GM19463 (cell line): ENCODE data around the gene MORF4L1.
"Not testable (repeated sequence)": the region's sequence is repeated elsewhere in the genome, so short reads cannot be mapped to it uniquely, and the experiment has no call there.

Experiments used
- ATAC-seq: cut with Tn5 transposase; IDR thresholded peaks from one replicate; pipeline ENCODE4 v1.9.1; 2021; ENCODE audit warnings: mild to moderate bottlenecking, moderate library complexity; ENCODE audit not compliant: unreplicated experiment

The MORF4L1 gene, protein sequence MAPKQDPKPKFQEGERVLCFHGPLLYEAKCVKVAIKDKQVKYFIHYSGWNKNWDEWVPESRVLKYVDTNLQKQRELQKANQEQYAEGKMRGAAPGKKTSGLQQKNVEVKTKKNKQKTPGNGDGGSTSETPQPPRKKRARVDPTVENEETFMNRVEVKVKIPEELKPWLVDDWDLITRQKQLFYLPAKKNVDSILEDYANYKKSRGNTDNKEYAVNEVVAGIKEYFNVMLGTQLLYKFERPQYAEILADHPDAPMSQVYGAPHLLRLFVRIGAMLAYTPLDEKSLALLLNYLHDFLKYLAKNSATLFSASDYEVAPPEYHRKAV

DNA sequence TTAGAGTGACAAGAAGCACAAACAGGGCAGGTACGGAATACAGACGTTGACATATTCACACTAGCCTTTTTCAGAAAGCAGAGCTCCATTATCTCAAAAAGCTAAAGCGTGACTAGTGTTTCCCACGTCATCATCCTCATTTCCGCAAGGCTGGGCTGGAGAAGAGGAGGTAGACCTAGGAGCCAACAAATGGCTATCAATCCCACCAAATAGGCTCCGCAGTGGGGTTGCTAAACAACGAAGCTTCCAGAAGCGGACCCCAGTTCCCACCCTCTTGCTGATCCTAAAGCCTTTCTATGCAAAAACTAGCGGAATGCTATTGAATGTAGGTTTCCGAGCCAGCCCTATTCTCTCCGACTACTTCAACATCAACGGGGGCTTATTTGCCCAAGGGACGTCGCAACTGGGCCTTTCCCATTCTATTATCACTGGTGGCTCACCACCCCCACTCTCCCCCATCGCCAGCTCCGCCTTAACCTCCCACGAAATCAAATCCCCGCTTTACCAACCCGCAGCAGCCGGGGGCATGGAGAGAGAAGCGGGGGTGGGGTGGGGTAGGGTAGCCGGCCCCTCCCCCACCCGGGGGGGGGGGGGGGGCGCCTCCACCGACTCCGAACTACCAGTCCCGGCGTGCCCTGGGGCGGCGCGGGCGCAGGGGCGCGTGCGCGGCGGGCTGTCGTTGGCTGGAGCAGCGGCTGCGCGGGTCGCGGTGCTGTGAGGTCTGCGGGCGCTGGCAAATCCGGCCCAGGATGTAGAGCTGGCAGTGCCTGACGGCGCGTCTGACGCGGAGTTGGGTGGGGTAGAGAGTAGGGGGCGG is at the start of gene MORF4L1:
MORF4L1 (plus strand) TSS at position 736 of the 817 bp plus-strand sequence. CDS start 128 bp downstream, outside the sequence.
- peak; percentile 85 for ATAC-seq

DNA sequence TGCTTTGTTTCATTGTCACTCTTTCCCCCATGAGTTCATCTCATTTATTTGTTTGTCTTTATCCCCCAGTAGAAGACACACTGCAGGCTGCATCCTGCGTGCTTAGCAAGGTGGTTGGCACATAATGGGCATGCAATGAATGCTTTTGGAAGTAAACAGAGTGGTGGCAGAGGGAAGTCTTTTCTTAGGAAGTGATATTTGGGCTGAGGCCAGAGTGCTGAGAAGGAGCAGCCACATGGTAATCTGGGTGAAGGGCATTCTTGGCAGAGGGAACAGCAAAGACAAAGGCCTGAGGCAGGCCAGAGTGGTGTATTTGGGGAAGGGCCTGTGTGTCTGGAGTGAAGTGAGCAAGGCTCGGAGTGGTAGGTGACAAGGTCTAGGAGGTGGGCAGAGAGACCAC is 43.8 kb upstream of the MORF4L1 start:
- ATAC-seq = no peak

DNA sequence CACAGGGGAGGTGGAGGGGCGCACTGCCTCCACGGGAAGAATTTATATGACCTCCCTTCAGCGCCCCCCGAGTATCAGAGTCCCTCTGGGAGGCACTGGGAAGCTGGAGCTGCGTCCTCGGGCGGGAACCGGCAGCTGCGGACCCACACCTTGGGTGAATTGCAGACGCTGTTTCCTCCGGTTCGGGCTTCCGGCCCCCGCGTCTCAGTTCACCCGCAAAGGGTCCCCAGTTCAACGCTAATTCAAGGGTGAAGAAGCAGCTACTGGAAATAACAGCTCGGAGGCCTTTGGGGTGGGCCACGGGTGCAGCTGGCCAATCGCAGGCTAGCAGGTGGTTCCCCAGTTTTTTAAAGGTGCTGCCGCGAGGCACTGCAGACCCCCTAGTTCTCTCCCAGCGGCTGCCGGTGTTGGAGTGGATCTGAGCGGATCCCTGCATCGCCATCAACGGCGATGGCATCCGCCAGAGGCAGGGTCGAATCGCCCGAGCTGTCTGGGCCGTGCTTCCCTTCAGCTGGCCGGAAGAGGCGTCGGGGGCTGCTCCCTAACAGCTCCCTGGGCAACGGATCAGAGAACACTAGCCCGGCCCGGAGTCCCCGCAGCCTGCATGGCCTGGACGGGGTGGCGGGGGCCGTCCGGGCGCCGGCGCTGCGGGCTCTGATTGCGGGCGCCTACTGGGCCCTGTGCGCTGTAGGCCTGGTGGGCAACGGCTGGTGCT is 42.0 kb upstream of the MORF4L1 start:
- ATAC-seq = no peak

DNA sequence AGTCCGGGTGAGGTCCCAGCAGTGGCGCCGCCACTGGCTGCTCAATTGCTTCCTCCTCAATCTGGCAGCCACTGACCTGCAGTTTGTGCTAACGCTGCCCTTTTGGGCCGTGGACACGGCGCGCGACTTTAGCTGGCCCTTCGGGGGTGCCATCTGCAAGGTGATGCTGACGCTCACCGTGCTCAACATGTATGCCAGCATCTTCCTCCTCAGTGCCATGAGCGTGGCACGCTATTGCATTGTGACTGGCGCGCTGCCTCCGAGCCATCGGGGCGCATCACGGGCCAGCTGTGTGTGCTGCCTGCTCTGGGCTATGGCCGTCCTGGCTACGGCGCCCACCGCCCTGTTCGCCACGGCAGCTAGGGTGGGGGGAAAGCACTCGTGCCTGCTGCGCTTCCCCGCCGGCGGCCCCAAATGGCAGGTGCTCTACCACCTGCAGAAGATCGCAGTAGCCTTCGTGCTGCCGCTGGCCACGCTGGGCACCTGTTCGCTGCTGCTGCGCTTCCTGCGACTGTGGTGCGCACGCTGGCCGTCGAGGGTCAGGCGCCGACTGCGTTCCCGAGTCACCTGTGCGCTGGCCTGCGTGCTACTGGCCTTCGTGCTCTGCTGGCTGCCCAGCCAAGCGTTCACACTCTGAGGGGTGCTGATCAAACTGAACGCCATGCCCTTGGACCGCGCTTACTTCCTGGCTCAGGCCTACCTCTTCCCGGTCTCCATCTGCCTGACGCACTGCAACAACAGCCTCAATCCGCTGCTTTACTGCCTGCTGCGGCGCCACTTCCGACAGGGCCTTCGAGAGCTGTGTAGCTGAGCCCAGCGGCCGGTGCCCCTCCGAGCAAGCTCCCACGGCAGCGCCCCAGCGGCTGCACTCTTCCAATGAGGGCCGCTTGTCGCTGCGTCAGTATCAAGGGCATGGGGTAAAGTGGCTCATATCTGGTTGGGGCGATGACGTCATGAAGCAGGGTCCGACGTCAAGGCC is 41.2 kb upstream of the MORF4L1 start:
- no peak for ATAC-seq

DNA sequence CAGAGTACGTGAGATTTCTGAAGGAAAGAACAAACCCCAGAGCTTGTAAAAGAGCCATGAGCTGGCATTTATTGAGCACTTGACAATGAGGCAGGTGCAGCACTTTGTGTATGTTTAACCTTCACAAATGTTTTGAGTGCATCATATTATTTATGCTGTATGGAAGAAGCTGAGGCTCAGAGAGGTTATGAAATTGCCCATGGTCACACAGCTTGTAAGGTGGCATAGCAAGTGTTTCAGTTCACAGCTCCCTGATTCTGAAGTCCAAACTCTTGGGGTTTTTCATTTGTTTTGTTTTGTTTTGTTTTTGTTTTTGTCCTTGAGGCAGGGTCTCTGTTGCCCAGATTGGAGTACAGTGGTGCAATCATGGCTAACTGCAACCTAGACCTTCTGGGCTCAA is 36.4 kb upstream of the MORF4L1 start:
- ATAC-seq = no peak

DNA sequence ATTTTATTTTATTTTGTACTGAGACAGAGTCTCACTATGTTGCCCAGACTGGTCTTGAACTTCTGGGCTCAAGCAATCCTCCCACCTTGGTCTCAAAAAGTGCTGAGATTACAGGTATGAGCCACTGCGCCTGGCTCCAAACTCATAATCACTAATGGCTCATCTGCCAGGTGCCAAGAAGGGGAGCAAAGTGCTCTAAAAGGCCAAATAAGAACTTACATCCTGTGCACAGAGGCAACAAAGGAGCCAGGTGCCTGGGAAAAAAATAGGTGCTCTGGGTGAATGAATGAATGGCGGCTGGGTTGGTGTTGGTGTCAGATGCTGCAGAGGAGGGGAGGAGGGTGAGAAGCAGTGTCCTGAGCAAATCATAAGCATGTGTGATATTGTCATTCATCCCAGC is 35.6 kb upstream of the MORF4L1 start:
- ATAC-seq = no peak

DNA sequence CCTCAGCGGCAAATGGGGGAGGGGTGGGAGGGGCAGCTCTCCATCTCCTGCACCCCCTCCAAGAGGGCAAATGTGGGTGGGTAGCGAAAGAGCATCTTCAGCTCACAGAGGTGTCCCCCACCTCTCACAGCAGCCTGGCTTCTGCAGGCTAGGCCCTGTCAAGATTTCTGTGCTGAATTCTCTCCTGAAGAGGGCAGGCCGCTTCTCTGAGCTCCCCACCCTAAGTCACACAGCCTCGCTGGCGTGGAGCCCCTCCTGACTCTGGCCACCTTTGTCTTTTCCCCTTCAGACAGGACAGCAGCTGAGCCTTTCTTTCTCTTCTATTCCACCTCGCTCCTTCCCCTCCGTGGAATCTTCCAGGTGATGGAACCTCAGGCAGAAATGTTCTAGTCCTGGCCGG is 35.1 kb upstream of the MORF4L1 start:
- ATAC-seq = no peak

DNA sequence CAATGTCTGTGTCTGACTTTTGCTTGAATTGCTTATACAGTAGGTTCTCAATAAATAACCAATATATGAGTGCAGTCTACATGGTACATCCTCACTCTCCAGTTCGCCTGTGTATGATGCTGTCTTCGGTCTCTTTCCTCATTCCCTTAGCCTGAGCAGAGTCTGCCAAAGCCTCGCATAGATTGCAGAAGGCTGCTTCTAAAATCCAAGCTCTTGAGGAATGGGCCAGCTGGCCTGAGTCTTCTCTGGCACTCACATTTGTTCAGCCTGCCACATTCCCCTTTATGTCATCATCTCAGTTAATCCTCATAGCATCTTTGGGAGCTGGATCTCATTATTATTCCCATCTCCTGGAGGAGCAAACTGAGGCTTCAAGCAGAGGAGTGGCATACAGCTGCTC is 34.2 kb upstream of the MORF4L1 start:
- no peak for ATAC-seq

DNA sequence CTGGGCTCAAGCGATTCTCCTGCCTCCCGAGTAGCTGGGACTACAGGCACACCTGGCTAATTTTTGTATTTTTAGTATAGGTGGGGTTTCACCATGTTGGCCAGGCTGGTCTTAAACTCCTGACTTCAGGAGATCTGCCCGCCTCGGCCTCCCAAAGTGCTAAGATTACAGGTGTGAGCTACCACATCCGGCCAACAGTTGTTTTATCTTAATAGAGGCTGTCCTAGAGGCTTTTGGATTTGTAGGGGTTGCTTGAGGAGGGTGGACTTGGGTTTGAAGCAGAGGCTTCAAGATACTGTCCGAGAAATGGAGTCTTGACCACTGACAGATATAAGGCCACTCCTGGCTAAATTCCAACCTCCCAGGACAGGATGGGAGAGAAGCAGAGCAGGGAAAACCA is 33.5 kb upstream of the MORF4L1 start:
- not testable (repeated sequence) for ATAC-seq

DNA sequence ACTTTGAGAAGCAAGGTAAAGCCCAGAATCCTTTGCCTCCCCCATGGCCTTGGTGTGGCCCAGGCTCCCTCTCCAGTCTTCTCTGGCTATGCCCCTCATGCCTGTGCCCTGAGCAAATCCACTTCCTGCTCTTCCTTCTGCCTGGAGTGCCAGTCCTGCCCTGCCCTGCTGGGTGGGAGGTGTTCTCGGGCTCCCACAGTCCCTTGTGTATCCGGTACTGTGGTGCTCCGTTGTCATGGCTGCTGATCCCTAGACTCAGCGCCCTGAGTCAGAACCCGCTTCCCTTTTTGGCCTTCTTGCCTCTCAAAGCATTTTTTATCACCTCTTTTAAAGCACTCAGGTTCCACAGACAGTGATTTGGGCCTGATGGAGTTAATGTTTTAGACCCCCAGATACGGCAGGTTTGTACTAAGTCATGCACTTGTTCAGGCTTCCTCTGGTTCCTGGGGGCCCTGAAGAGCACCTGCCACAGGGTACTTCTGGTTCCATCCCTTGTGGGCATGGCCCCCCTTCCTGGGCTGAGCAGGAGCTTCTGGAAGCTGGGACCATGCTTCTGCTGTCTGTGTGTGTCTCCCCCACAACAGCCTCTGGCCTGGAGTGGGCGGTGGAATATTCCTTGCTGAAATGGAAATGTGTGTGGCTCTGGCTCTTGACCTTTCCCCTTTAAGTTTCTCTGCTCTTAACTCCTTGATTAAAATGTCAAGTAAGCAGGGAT is 31.9 kb upstream of the MORF4L1 start:
- no peak for ATAC-seq

DNA sequence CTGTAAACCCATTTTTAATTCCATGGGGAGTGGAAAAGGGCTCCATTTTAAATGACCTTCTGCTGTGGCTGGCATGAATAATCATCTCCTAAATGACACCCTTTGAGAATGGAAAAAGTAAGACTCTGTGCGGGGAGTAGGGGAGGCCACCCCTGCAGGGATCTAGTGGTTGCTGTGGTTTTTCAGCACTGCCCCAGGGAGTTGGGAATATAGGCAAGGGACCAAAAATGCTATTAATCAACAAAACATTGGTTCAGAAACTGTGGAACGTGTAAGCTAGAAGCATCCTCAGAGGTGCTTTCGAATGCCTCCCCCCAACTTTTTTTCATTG is 31.3 kb upstream of the MORF4L1 start:
- no peak for ATAC-seq

DNA sequence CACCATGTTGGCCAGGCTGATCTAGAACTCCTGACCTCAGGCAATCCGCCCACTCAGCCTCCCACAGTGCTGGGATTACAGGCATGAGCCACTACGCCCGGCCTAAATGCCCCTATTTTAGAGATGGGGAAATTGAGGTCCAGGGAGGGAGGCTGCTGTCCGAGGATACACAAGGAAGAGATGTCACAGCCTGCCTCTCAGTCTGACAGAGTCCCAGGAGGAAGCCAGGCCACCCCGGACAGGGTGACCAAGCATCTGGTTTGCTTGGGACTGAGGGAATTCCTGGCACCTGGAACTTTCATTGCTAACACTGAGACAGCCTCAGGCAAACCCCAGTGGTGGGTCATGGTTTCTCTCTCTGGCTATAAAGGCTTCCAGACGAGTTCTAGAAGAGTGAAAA is 30.8 kb upstream of the MORF4L1 start:
- ATAC-seq = no peak

DNA sequence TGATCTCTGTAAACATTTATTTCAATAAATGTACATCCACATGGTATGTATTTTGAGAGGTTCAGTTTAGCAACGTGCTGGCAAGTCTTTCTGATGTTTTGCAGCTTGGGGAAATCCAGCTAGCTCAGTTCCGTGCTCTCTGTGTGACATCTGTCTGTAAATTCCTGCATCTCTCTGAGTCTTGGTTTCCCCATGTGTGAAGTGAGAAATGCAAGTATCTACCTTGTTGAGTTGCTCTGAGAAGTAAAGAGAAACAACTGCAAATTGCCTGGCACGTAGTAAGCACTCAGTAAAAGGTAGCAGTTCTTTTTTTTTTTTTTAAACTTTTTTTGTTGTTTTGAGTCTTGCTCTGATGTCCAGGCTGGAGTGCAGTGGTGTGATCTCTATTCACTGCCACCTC is 30.2 kb upstream of the MORF4L1 start:
- ATAC-seq = no peak

DNA sequence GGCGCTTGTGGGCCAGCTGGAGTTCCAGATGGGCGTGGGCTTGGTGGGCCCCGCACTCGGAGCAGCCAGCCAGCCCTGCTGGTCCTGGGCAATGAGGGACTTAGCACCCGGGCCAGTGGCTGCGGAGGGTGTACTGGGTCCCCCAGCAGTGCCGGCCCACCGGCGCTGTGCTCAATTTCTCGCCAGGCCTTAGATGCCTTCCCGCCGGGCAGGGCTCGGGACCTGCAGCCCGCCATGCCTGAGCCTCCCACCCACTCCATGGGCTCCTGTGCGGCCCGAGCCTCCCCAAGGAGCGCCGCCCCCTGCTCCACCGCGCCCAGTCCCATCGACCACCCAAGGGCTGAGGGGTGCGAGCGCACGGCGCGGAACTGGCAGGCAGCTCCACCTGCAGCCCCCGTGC is 25.8 kb upstream of the MORF4L1 start:
- not testable (repeated sequence) for ATAC-seq

DNA sequence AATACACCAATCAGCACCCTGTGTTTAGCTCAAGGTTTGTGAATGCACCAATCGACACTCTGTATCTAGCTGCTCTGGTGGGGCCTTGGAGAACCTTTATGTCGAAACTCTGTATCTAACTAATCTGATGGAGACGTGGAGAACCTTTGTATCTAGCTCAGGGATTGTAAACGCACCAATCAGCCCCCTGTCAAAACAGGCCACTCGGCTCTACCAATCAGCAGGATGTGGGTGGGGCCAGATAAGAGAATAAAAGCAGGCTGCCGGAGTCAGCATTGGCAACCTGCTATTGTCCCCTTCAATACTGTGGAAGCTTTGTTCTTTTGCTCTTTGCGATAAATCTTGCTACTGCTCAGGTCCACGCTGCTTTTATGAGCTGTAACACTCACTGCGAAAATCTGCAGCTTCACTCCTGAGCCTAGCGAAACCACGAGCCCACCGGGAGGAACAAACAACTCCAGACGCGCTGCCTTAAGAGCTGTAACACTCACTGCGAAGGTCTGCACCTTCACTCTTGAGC is 25.2 kb upstream of the MORF4L1 start:
- ATAC-seq = not testable (repeated sequence)

DNA sequence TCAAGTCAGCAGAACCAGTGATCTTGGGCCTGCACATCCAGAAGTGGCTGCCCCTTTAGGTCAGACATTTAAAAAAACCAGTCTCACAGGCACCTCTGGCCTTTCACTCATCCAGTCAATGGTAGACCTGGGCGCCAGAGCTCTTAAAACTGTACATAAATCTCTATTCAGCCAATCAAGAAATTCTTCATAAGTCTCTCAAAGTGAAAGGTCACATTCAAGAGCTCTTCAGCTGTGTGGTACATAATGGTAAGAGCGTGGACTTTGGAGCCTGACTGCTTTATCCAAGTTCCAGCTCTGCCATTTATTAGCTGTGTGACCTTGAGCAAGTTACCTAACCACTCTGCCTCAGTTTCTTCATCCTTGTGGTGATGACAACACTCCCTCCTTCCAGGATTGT is 22.3 kb upstream of the MORF4L1 start:
- ATAC-seq = no peak

DNA sequence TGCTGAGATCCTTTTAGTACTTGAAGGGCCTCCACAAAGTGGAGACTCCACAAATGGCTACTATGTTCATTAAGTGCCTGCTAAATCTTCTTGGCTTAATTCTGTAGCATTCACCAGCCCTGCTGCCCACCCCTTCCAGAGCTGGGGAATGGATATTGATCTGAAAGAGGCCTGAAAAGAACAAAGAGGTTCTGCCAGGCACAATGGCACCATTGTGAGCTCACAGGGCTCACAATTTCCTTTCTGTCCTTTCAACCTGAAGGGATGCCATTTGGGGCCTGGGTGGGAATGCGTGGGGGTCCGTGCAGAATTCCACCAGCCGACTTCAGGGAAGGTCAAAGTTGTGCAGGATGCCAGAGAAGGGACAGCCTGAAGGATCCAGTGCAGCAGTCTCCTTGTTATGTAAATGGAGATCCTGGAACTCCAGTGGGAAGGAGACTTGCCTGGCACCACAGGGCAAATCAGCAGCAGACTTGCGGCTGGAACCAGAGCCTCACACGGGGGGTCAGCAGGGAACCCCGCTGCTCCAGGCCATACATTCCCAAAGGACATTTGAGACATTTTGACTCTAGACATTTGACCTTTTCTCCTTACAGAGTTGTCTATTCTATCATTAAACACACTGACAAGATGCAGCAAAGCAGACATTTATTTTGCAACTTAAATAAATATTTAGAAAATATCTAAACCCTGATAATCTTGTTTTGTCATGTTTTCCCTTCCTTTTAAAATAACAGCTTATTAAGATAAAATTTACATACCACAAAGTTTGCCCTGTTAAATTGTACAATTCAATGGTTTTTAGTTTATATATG is 21.5 kb upstream of the MORF4L1 start:
- ATAC-seq = no peak

DNA sequence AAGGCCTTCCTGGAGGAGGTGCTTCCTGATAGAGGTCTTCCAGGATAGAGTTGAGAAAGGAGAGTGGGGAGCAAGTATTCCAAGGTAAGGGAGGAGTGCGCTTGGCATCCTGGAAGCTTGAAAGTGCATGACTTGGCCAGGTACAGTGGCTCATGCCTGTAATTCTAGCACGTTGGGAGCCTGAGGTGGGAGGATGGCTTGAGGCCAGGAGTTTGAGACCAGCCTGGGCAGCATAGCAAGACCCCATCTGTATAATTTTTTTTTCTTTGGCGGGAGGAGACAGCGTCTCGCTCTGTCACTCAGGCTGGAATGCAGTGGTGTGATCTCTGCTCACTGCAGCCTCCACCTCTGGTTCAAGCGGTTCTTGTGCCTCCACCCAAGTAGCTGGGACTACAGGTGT is 19.2 kb upstream of the MORF4L1 start:
- no peak for ATAC-seq

DNA sequence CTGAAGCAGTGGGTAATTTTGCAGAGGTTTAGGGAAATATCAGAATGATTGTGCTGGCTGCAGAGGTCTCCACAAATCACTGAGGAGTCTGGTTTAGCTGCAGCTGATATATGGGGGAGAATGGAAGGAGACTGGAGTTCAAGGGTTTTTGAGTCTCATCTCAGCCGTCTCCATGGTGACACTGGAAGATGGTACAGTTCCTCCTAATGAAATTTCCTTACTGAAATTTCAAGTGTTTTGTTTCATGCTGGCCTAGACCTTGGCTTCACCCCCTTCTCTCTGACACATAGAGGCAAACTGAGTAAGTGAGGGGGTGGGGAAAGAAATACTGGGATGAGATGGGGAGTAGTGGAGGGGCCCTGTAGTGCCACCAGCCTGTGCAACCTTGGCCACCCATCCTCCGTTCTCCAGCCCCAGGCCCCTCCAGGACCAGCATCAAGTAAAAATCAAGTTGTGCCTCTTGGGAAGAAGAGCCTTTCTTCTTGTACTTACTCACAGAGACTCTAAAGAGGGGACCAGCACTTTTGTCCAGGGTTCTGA is 17.8 kb upstream of the MORF4L1 start:
- ATAC-seq = no peak
